Mucosa of stomach (tissue), 1 donor: Measurements from ENCODE around the gene TPM1.

Experiments used
- H3K27me3 ChIP-seq: one replicate; pipeline ENCODE4 v1.7.0; 2013; ENCODE audit warnings: mild to moderate bottlenecking, low read length; ENCODE audit not compliant: control insufficient read depth, insufficient read depth
- H3K36me3 ChIP-seq: one replicate; pipeline ENCODE4 v1.7.0; 2013; ENCODE audit warnings: low read length; ENCODE audit not compliant: control insufficient read depth, insufficient read depth
- H3K4me1 ChIP-seq: one replicate; pipeline ENCODE4 v1.7.0; 2013; ENCODE audit warnings: mild to moderate bottlenecking, low read length; ENCODE audit not compliant: control insufficient read depth, insufficient read depth
- H3K4me3 ChIP-seq: one replicate; pipeline ENCODE4 v1.7.0; 2013; ENCODE audit warnings: low read length
- H3K9ac ChIP-seq: one replicate; pipeline ENCODE4 v1.7.0; 2013; ENCODE audit warnings: mild to moderate bottlenecking, low read length, moderate library complexity
- H3K9me3 ChIP-seq: one replicate; pipeline ENCODE4 v1.7.0; 2013; ENCODE audit warnings: mild to moderate bottlenecking, low read length, moderate library complexity; ENCODE audit not compliant: control insufficient read depth
- donor health status: Pancreatic carcinoma.

Gene TPM1

GRCh38 chr15:63035977-63036376 is 6.6 kb upstream of the TPM1 start:
- Histone ChIP-seq H3K36me3 (no peaks in the 10 kb centered on the region), H3K4me3 (no peak overlapping the region), H3K9ac (no peak overlapping the region), H3K27me3 (peaks cover 4% of the 10 kb centered on the region), H3K9me3 (no peaks in the 10 kb centered on the region), H3K4me1 (no peaks in the 10 kb centered on the region)

GRCh38 chr15:63037976-63038720 is 4.4 kb upstream of the TPM1 start:
- H3K9me3 ChIP-seq = no peaks in the 10 kb centered on the region
- H3K4me1 ChIP-seq = peaks cover 3% of the 10 kb centered on the region
- H3K36me3 ChIP-seq = no peaks in the 10 kb centered on the region
- no peak overlapping the region for H3K9ac ChIP-seq
- peaks cover 17% of the 10 kb centered on the region for H3K27me3 ChIP-seq
- no peak overlapping the region for H3K4me3 ChIP-seq

GRCh38 chr15:63038926-63039673 is 3.4 kb upstream of the TPM1 start:
- H3K4me3 ChIP-seq = no peak overlapping the region
- H3K9ac ChIP-seq = no peak overlapping the region
- no peaks in the 10 kb centered on the region for H3K36me3 ChIP-seq
- peaks cover 27% of the 10 kb centered on the region for H3K27me3 ChIP-seq
- peaks cover 12% of the 10 kb centered on the region for H3K4me1 ChIP-seq
- H3K9me3 ChIP-seq = no peaks in the 10 kb centered on the region

- Histone ChIP-seq H3K9ac (no peak overlapping the region), H3K36me3 (no peaks in the 10 kb centered on the region), H3K4me1 (peaks cover 13% of the 10 kb centered on the region), H3K9me3 (no peaks in the 10 kb centered on the region), H3K4me3 (no peak overlapping the region), H3K27me3 (peaks cover 34% of the 10 kb centered on the region)
Measured at GRCh38 chr15:63039811-63040210, 2.7 kb upstream of the TPM1 start.

GRCh38 chr15:63040509-63040908 is 2.0 kb upstream of the TPM1 start:
- Histone ChIP-seq H3K4me1 (peaks cover 13% of the 10 kb centered on the region), H3K27me3 (peaks cover 41% of the 10 kb centered on the region), H3K4me3 (no peak overlapping the region), H3K9ac (no peak overlapping the region), H3K36me3 (no peaks in the 10 kb centered on the region), H3K9me3 (no peaks in the 10 kb centered on the region)

GRCh38 chr15:63040954-63041353 is 1.6 kb upstream of the TPM1 start:
- H3K4me1 ChIP-seq = peaks cover 13% of the 10 kb centered on the region
- H3K27me3 ChIP-seq = peaks cover 44% of the 10 kb centered on the region
- H3K4me3 ChIP-seq = no peak overlapping the region
- H3K36me3 ChIP-seq = no peaks in the 10 kb centered on the region
- H3K9me3 ChIP-seq = no peaks in the 10 kb centered on the region
- H3K9ac ChIP-seq = no peak overlapping the region

GRCh38 chr15:63041402-63041973 is 1.1 kb upstream of the TPM1 start:
- H3K4me3 ChIP-seq = no peak overlapping the region
- H3K9me3 ChIP-seq = no peaks in the 10 kb centered on the region

GRCh38 chr15:63042877-63043334 is 359 bp downstream of the TPM1 start:
- peak overlapping the region; percentile 57 for H3K9ac ChIP-seq
- peak overlapping the region; percentile 6 for H3K4me3 ChIP-seq
- H3K36me3 ChIP-seq = no peaks in the 10 kb centered on the region
- peaks cover 23% of the 10 kb centered on the region for H3K4me1 ChIP-seq
- peaks cover 44% of the 10 kb centered on the region for H3K27me3 ChIP-seq
- no peaks in the 10 kb centered on the region for H3K9me3 ChIP-seq

More at GRCh38 chr15:63041402-63041973, 1.1 kb upstream of the TPM1 start:
- Histone ChIP-seq H3K4me1 (peaks cover 13% of the 10 kb centered on the region), H3K36me3 (no peaks in the 10 kb centered on the region), H3K27me3 (peaks cover 44% of the 10 kb centered on the region), H3K9ac (peak overlapping the region; percentile 45)

GRCh38 chr15:63043335-63044076 is 959 bp downstream of the TPM1 start:
- Histone ChIP-seq H3K4me3 (peak overlapping the region; percentile 6), H3K36me3 (no peaks in the 10 kb centered on the region), H3K4me1 (peaks cover 23% of the 10 kb centered on the region), H3K27me3 (peaks cover 44% of the 10 kb centered on the region), H3K9ac (peak overlapping the region; percentile 57), H3K9me3 (no peaks in the 10 kb centered on the region)

GRCh38 chr15:63044077-63044644 is 1.6 kb downstream of the TPM1 start:
- Histone ChIP-seq H3K9me3 (no peaks in the 10 kb centered on the region), H3K4me1 (peaks cover 23% of the 10 kb centered on the region), H3K9ac (peak overlapping the region; percentile 57), H3K36me3 (no peaks in the 10 kb centered on the region), H3K27me3 (peaks cover 44% of the 10 kb centered on the region), H3K4me3 (peak overlapping the region; percentile 6)

GRCh38 chr15:63044645-63045464 is 2.3 kb downstream of the TPM1 start:
- Histone ChIP-seq H3K9ac (peak overlapping the region; percentile 57), H3K4me3 (no peak overlapping the region), H3K27me3 (peaks cover 44% of the 10 kb centered on the region)

More at GRCh38 chr15:63044645-63045464, 2.3 kb downstream of the TPM1 start:
- Histone ChIP-seq H3K9me3 (no peaks in the 10 kb centered on the region), H3K4me1 (peaks cover 26% of the 10 kb centered on the region), H3K36me3 (no peaks in the 10 kb centered on the region)
